WTC11 (cell line): ENCODE data around the gene LPAR3. TPM values are rescaled to one million over a fixed set of nuclear protein-coding genes. Genes with fewer than 3 reads are reported as not detected.

Experiments used
- ATAC-seq: fragments of 200-7000 bp; cut with Tn5 transposase; 2 replicates; pipeline ENCODE4 v1.10.0; 2021; ENCODE audit warnings: mild to moderate bottlenecking, moderate library complexity
- CTCF ChIA-PET: fragments of 300-600 bp; sonication (Branson Sonifier 250); formaldehyde crosslinking; loops from one replicate; lab custom pipeline; 2021; ENCODE audit warnings: antibody characterized with exemption; lab: Charles Lee
- POLR2A ChIA-PET: fragments of 350-600 bp; sonication (Branson Sonifier 250); formaldehyde crosslinking; loops from one replicate; lab custom pipeline; 2021; ENCODE audit warnings: antibody characterized with exemption; lab: Charles Lee
- DNase-seq: peaks from one replicate; pipeline ENCODE4 v3.0.0; 2021; ENCODE audit warnings: low spot score
- H3K27ac Mint-ChIP-seq: 2 replicates; pipeline ENCODE4 v1.8.0; 2021; ENCODE audit warnings: mixed read lengths
- H3K27me3 Mint-ChIP-seq: 2 replicates; pipeline ENCODE4 v1.8.0; 2021; ENCODE audit warnings: low read depth, mild to moderate bottlenecking, moderate library complexity, mixed read lengths
- H3K36me3 Mint-ChIP-seq: 2 replicates; pipeline ENCODE4 v1.8.0; 2021; ENCODE audit warnings: mixed read lengths
- H3K4me1 Mint-ChIP-seq: 2 replicates; pipeline ENCODE4 v1.8.0; 2022; ENCODE audit warnings: mixed read lengths
- H3K4me3 Mint-ChIP-seq: 2 replicates; pipeline ENCODE4 v1.8.0; 2021; ENCODE audit warnings: mild to moderate bottlenecking, moderate library complexity, mixed read lengths
- H3K9me3 Mint-ChIP-seq: 2 replicates; pipeline ENCODE4 v1.8.0; 2021; ENCODE audit warnings: mixed read lengths
- ATF1 ChIP-seq: sonication (generic); formaldehyde crosslinking; IDR thresholded peaks from 2 replicates; pipeline ENCODE4 v1.8.1; 2023; ENCODE audit warnings: mild to moderate bottlenecking, moderate library complexity, missing genetic modification reagents
- E2F4 ChIP-seq: sonication (generic); formaldehyde crosslinking; IDR thresholded peaks from 2 replicates; pipeline ENCODE4 v1.8.1; 2022; ENCODE audit warnings: low read depth, mild to moderate bottlenecking, moderate library complexity, missing genetic modification reagents, borderline replicate concordance
- ETV6 ChIP-seq: sonication (generic); formaldehyde crosslinking; IDR thresholded peaks from 2 replicates; pipeline ENCODE4 v1.8.1; 2022; ENCODE audit warnings: mild to moderate bottlenecking, missing genetic modification reagents
- FOXJ3 ChIP-seq: sonication (generic); formaldehyde crosslinking; IDR thresholded peaks from 2 replicates; pipeline ENCODE4 v1.9.0; 2021; ENCODE audit warnings: missing genetic modification reagents, mild to moderate bottlenecking, borderline replicate concordance
- MYBL2 ChIP-seq: sonication (generic); formaldehyde crosslinking; IDR thresholded peaks from 2 replicates; pipeline ENCODE4 v1.8.1; 2023; ENCODE audit warnings: mild to moderate bottlenecking, moderate library complexity, missing genetic modification reagents
- NR2C2 ChIP-seq: sonication (generic); formaldehyde crosslinking; IDR thresholded peaks from 2 replicates; pipeline ENCODE4 v1.8.0; 2022; ENCODE audit warnings: mild to moderate bottlenecking, missing genetic modification reagents
- NR3C1 ChIP-seq: sonication (generic); formaldehyde crosslinking; conservative IDR thresholded peaks from 2 replicates; pipeline ENCODE4 v1.8.1; 2023; ENCODE audit warnings: low read depth, mild to moderate bottlenecking, missing genetic modification reagents
- TP53 ChIP-seq: sonication (generic); formaldehyde crosslinking; IDR thresholded peaks from 2 replicates; pipeline ENCODE4 v1.8.1; 2023; ENCODE audit warnings: mild to moderate bottlenecking, missing genetic modification reagents
- ZBTB21 ChIP-seq: sonication (generic); formaldehyde crosslinking; IDR thresholded peaks from 2 replicates; pipeline ENCODE4 v1.8.1; 2023; ENCODE audit warnings: mild to moderate bottlenecking, missing genetic modification reagents, borderline replicate concordance
- ZNF423 ChIP-seq: fragments of 250-450 bp; sonication (Bioruptor Pico); IDR thresholded peaks from 2 replicates; pipeline ENCODE4 v2.1.2; 2022; ENCODE audit warnings: mild to moderate bottlenecking, moderate library complexity
- total RNA-seq: library from RNA; stranded (reverse); gene quantifications from 3 replicates; pipeline ENCODE4 v1.2.3, GENCODE V29; 2021
- TF ChIP-seq, protein P1 (sequence below): fragments of 250-450 bp; sonication (Bioruptor Pico); IDR thresholded peaks from 2 replicates; pipeline ENCODE4 v1.8.0; 2021; ENCODE audit warnings: mild to moderate bottlenecking
- TF ChIP-seq, protein P2 (sequence below): sonication (generic); formaldehyde crosslinking; IDR thresholded peaks from 2 replicates; pipeline ENCODE4 v1.8.0; 2023; ENCODE audit warnings: missing genetic modification reagents, mild to moderate bottlenecking, borderline replicate concordance
- TF ChIP-seq, protein P3 (sequence below): sonication (generic); formaldehyde crosslinking; IDR thresholded peaks from 2 replicates; pipeline ENCODE4 v1.8.1; 2023; ENCODE audit warnings: mild to moderate bottlenecking, missing genetic modification reagents, borderline replicate concordance
- TF ChIP-seq, protein P4 (sequence below): fragments of 250-450 bp; sonication (Bioruptor Pico); conservative IDR thresholded peaks from 2 replicates; pipeline ENCODE4 v1.9.0; 2021; ENCODE audit warnings: mild to moderate bottlenecking
- TF ChIP-seq, protein P5 (sequence below): sonication (generic); formaldehyde crosslinking; IDR thresholded peaks from 2 replicates; pipeline ENCODE4 v1.8.1; 2022; ENCODE audit warnings: low read depth, missing genetic modification reagents, borderline replicate concordance

LPAR3 gene
- total RNA-seq, 1 experiment from 2014 or later = 33.3 TPM

DNA sequence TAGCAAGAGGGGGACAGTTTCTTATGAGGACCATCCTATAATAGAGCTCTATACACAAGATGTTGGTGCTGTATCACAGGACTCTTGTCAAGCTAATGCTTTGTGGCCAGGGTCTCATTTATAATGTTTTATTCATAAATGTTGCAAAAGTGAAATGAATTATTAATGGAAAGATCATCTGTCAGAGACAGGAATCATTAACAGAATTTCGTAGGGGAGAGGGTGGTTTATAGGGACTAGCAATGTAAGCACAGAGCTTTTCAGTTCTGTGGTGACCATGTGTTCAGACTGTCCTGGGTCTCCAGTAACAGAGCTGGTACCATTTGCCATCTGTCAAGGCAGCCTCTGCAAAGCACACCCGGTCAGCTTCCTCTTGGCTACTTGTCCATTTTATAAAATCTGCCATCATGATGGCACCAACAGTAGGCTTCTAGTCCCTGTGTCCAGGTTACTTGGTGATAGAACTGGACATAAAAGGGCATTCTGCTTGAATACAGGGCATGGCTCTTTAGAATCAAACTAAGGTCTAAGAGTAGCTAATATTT lies 36.2 kb downstream of the LPAR3 start:
- Mint-ChIP-seq H3K36me3 (peaks cover 16% of the 10 kb centered on the region), H3K27me3 (no peaks in the 10 kb centered on the region), H3K4me3 (no peak overlapping the region), H3K9me3 (no peaks in the 10 kb centered on the region), H3K27ac (no peak overlapping the region), H3K4me1 (peaks cover 8% of the 10 kb centered on the region)
- no peak for TF ChIP-seq E2F4 (CRISPR knock-in tag)
- DNase-seq = no peak
- POLR2A ChIA-PET = no interaction called here
- CTCF ChIA-PET = no interaction called here
- ATAC-seq = no peak

DNA sequence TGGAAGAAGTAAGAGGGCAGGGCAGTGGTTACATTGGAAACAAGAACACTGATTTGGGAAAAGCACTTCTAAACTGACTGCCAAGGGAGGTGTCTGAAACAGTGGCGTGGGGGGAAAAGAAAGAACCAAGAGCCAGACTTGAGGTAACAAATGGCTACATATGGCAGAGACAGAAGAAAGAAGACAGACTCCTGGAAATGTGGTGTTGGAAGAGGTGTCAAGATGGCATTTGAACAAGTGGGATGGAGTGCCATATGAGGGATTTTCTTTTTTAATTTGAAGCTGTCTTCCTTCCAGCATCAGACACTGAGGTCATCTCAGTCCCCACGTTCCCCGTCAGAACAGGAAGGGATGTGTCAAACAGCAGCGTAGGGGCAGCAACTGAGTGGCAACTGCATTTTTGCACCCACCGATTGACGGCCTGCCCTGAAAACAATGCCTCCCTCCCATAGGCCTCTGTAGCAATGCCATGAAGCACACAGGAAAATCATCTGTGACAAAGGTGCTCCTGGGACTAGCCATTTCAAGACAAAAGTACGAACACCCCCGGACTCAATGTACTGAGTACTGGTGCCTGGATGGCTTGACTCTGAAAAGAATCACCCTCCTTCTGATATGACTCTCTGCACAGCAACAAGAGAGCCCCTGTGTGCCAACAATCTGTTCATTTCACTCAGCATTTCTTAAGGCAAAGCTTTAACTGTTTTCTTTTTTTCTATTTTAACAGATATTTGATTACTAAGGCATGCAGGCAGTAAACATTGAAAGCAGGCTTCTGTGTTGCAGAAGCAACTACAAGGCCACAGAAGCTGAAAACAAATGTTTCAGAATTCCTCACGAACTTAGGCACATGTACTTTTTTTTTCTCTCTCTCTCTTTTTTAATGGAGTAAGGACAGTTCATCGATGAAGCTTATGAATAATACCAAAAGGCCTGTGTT lies 37.0 kb downstream of the LPAR3 start:
- Mint-ChIP-seq H3K9me3 (no peaks in the 10 kb centered on the region), H3K4me1 (peaks cover 8% of the 10 kb centered on the region), H3K4me3 (no peak overlapping the region), H3K27ac (no peak overlapping the region), H3K36me3 (peaks cover 17% of the 10 kb centered on the region), H3K27me3 (no peaks in the 10 kb centered on the region)
- no peak for ATAC-seq
- no peak for DNase-seq
- ChIA-PET CTCF (no interaction called here), POLR2A (no interaction called here)
- TF ChIP-seq ATF1 (CRISPR knock-in tag) (no peak), NR2C2 (CRISPR knock-in tag) (no peak), TP53 (no peak), ZBTB21 (CRISPR knock-in tag) (no peak), FOXJ3 (CRISPR knock-in tag) (no peak), ETV6 (CRISPR knock-in tag) (no peak), E2F4 (CRISPR knock-in tag) (no peak), NR3C1 (CRISPR knock-in tag) (no peak), ZNF423 (CRISPR knock-in tag) (no peak), MYBL2 (CRISPR knock-in tag) (no peak)
- TF ChIP-seq, protein P1, sequence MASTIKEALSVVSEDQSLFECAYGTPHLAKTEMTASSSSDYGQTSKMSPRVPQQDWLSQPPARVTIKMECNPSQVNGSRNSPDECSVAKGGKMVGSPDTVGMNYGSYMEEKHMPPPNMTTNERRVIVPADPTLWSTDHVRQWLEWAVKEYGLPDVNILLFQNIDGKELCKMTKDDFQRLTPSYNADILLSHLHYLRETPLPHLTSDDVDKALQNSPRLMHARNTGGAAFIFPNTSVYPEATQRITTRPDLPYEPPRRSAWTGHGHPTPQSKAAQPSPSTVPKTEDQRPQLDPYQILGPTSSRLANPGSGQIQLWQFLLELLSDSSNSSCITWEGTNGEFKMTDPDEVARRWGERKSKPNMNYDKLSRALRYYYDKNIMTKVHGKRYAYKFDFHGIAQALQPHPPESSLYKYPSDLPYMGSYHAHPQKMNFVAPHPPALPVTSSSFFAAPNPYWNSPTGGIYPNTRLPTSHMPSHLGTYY (CRISPR knock-in tag) = no peak
- TF ChIP-seq, protein P2, sequence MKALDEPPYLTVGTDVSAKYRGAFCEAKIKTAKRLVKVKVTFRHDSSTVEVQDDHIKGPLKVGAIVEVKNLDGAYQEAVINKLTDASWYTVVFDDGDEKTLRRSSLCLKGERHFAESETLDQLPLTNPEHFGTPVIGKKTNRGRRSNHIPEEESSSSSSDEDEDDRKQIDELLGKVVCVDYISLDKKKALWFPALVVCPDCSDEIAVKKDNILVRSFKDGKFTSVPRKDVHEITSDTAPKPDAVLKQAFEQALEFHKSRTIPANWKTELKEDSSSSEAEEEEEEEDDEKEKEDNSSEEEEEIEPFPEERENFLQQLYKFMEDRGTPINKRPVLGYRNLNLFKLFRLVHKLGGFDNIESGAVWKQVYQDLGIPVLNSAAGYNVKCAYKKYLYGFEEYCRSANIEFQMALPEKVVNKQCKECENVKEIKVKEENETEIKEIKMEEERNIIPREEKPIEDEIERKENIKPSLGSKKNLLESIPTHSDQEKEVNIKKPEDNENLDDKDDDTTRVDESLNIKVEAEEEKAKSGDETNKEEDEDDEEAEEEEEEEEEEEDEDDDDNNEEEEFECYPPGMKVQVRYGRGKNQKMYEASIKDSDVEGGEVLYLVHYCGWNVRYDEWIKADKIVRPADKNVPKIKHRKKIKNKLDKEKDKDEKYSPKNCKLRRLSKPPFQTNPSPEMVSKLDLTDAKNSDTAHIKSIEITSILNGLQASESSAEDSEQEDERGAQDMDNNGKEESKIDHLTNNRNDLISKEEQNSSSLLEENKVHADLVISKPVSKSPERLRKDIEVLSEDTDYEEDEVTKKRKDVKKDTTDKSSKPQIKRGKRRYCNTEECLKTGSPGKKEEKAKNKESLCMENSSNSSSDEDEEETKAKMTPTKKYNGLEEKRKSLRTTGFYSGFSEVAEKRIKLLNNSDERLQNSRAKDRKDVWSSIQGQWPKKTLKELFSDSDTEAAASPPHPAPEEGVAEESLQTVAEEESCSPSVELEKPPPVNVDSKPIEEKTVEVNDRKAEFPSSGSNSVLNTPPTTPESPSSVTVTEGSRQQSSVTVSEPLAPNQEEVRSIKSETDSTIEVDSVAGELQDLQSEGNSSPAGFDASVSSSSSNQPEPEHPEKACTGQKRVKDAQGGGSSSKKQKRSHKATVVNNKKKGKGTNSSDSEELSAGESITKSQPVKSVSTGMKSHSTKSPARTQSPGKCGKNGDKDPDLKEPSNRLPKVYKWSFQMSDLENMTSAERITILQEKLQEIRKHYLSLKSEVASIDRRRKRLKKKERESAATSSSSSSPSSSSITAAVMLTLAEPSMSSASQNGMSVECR (CRISPR knock-in tag) = no peak
- TF ChIP-seq, protein P3, sequence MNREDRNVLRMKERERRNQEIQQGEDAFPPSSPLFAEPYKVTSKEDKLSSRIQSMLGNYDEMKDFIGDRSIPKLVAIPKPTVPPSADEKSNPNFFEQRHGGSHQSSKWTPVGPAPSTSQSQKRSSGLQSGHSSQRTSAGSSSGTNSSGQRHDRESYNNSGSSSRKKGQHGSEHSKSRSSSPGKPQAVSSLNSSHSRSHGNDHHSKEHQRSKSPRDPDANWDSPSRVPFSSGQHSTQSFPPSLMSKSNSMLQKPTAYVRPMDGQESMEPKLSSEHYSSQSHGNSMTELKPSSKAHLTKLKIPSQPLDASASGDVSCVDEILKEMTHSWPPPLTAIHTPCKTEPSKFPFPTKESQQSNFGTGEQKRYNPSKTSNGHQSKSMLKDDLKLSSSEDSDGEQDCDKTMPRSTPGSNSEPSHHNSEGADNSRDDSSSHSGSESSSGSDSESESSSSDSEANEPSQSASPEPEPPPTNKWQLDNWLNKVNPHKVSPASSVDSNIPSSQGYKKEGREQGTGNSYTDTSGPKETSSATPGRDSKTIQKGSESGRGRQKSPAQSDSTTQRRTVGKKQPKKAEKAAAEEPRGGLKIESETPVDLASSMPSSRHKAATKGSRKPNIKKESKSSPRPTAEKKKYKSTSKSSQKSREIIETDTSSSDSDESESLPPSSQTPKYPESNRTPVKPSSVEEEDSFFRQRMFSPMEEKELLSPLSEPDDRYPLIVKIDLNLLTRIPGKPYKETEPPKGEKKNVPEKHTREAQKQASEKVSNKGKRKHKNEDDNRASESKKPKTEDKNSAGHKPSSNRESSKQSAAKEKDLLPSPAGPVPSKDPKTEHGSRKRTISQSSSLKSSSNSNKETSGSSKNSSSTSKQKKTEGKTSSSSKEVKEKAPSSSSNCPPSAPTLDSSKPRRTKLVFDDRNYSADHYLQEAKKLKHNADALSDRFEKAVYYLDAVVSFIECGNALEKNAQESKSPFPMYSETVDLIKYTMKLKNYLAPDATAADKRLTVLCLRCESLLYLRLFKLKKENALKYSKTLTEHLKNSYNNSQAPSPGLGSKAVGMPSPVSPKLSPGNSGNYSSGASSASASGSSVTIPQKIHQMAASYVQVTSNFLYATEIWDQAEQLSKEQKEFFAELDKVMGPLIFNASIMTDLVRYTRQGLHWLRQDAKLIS (CRISPR knock-in tag) = no peak
- TF ChIP-seq, protein P4, sequence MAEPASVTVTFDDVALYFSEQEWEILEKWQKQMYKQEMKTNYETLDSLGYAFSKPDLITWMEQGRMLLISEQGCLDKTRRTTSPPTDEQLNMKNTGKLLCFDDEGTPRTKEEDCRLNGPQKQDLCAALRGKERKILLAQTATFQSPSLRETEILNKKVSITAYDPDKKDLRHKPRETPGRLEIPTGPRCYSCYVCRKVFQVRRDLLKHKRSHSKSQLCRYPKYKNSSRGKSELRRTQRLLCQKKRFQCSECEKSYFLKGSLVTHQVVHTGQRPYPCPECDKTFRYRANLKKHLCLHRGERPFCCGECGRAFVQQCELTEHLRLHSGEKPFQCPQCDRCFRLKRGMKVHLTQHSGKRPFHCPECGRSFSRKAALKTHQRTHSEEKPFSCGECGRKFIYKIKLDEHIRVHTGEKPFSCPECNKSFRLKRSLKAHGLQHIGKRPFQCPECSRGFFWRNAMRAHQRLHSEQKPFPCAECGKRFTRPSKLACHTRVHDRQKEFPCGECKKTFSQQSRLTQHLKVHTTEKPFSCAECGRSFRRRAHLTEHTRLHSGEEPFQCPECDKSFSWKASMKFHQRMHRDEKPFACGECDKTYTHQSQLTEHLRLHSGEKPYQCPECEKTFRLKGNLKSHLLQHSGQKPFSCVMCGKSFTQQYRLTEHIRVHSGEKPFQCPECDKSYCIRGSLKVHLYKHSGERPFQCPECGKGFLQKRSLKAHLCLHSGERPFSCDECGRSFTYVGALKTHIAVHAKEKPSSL = no peak
- TF ChIP-seq, protein P5, sequence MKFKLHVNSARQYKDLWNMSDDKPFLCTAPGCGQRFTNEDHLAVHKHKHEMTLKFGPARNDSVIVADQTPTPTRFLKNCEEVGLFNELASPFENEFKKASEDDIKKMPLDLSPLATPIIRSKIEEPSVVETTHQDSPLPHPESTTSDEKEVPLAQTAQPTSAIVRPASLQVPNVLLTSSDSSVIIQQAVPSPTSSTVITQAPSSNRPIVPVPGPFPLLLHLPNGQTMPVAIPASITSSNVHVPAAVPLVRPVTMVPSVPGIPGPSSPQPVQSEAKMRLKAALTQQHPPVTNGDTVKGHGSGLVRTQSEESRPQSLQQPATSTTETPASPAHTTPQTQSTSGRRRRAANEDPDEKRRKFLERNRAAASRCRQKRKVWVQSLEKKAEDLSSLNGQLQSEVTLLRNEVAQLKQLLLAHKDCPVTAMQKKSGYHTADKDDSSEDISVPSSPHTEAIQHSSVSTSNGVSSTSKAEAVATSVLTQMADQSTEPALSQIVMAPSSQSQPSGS = no peak
